Fibroblast of peridontal ligament (primary cell): ENCODE results near the gene LPP.
A peak's percentile ranks its signal among the peaks of the same experiment; 100 is the strongest.

Experiments
- DNase-seq: peaks from one replicate; pipeline ENCODE4 v3.0.0-alpha.2; 2010; ENCODE audit errors: extremely low read depth

Gene LPP

DNA sequence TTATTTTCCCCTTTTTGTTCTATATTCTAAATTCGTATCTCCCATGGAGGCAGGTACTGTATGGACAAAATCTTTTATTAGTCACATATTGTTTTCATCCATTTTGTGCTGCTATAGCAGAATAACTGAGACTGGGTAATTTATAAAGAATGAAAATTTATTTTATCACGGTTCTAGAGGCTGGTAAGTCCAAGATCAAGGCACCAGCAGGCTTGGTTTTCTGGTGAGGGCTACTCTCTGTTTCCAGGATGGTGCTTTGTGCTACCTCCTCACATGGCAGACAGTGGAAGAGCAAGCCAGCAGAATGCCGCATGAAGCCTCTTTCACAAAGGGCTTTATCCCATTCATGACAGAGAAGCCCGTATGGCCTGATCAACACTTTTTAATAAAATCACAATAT lies 595.9 kb downstream of the LPP start:
- DNase-seq: no peak

GRCh38 chr3:188750617-188751016 lies 596.7 kb downstream of the LPP start:
- DNase-seq: no peak

DNA sequence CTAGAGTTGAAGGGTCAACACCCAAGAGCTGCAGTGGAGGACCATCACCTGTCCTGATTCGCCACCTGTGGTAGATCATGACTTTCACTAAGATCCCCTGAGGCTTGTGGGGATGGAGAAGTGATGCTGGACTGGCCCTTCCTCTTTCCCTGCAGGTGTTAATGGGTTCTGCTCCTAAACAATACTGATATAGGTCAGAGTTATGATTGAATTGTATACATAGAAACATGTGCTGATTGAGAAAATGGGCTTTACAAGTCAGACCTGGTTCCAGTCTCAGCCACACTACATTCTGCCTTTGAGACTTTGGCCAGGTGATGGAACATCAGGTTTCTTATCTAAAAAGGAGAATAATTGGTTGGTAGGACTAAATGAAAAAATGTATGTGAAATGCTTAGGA lies 598.9 kb downstream of the LPP start:
- no peak for DNase-seq

- DNase-seq: no peak
Measured at GRCh38 chr3:188754267-188754666, 600.3 kb downstream of the LPP start.

- no peak for DNase-seq
Measured at GRCh38 chr3:188756241-188756640, 602.3 kb downstream of the LPP start.

DNA sequence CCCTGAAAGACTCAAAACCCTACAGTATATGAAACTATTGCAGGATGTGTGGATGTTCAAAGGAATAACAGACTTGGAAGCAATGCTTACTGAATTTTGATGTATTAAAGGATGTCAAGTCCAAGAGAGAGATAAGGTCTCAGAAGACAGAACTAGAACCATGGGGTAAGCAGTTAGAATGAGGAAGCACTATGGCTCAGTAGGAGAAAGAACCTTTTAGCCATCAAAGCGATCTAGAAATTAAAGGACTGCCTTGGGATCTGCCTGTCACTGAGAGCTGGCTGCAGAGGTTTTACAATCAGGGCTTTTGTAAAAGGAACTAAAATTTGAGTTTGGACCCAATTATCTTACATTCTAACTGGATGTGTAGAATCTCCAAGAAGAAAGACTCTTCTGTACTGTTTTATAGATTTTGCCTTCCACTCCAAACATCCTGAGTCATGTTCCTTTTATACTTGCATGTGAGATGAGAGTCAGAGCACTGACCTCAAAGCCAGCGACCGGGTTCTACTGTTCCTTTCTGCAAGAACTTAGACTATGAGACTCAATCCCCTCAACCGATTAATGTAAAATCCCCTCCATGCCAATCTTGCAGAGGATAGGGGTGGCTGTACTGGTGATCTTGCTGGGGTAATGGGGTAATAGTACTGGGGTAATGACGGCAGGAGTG lies 605.5 kb downstream of the LPP start:
- no peak for DNase-seq

DNA sequence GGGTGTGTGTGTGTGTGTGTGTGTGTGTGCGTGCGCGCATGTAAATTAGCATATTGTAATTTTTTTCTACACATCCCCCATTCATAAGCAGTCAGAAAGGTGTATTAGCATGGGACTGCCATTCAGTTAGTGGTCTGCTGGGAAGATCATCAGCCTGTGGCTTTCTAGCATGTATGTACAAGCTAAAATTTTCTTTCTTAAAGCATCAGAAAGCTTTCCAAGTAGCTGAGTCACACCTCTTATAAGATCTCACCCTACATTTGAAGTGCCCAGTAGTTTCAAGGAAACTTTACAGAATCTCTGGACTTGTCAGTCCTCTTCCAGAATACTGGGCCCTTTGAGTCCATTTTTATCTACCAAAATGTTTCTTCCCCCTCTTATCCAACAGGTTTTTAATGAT lies 606.5 kb downstream of the LPP start:
- peak; percentile 65 for DNase-seq

DNA sequence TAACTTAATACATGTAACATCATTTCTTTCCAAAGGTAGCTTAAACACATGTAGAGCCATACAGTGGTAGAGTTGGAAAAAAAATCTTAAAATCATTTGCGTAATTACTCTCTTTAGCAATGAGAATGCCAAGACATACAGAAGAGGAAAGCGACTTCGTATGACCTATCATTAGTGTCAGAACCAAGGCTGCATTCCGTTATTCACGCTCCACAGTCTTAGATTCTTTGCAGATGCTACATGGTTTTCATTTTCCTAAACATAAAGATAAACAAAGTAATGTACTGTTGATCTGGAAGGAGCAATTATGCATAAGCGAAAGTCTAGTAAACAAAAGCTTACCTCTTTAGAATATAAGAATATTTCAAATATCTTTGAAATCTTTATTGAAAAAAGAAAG lies 607.5 kb downstream of the LPP start:
- DNase-seq: no peak

DNA sequence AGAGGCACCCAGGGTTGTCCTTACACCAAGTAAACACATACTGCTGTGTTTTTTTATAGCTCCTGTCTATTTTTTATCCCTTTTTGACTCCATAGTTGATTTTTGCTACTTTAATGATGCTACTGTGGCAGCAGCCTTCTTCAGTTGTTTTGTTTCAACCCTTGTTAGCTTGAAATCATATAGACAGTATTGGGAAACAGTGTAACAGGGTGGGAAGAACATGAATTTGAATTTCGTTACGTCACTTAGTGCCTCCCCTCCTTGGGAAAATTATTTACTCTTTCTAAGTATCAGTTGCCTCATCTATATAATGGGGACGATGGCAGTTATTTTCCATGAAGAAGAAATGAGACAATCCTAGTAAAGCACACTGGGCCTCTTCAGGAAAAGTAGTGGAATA lies 608.0 kb downstream of the LPP start:
- no peak for DNase-seq

- no peak for DNase-seq
Measured at GRCh38 chr3:188764609-188765008, 610.7 kb downstream of the LPP start.

GRCh38 chr3:188769831-188770230 lies 615.9 kb downstream of the LPP start:
- no peak for DNase-seq

DNA sequence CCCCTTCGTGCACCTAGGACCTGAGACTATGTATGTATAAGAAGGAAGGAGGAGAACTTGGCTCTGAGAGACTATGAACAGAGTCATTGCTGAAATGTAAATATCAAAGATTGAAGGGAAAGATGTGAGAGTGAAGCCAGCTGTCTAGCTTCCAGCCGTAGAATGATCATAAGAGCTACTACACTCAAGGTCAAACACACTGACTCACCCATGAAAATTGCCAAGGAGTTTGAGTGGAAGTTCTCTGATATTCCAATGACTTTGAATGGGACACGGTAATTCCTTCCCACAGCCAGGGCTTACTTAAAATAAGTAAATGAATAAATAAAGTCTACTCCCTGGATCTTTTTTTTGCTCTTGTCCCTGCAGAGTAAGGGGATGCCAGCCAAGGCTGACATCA lies 618.9 kb downstream of the LPP start:
- peak; percentile 93 for DNase-seq

GRCh38 chr3:188775412-188775811 lies 621.5 kb downstream of the LPP start:
- no peak for DNase-seq

- peak; percentile 38 for DNase-seq
Measured at GRCh38 chr3:188776447-188776846, 622.5 kb downstream of the LPP start.

- DNase-seq: no peak
Measured at GRCh38 chr3:188778091-188778852, 624.3 kb downstream of the LPP start.

DNA sequence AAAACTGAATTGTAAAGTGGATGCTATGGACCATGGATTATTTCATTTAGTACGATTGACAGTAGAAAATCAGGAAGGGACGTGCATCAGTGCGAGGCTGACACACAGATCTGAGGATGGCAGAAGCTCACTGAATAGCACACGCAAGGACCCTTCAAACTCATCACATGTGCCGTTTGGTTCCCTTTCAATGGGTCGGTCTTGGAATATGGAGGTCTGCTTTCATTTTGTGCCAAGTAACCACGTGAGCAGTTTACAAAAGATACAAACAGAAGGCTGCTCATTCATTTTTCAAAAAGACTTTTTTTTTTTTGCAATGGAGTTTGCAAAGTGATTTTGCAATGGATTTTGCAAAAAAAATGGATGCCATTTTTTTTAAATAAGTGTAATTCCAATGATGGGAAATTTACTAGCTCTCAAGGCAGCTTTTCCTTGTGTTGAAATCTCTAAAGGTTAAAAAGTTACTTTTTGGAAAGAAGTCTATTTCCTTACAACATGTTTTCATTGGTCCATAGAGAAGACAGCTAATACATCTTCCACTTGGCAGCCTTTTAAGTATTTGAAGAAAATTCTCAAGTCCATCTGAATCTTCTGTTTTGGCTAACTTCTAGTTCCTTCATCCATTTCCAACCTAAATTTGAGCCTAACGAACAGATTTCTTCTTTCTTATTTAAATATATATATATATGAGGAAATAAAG lies 625.5 kb downstream of the LPP start:
- peak; percentile 37 for DNase-seq

DNA sequence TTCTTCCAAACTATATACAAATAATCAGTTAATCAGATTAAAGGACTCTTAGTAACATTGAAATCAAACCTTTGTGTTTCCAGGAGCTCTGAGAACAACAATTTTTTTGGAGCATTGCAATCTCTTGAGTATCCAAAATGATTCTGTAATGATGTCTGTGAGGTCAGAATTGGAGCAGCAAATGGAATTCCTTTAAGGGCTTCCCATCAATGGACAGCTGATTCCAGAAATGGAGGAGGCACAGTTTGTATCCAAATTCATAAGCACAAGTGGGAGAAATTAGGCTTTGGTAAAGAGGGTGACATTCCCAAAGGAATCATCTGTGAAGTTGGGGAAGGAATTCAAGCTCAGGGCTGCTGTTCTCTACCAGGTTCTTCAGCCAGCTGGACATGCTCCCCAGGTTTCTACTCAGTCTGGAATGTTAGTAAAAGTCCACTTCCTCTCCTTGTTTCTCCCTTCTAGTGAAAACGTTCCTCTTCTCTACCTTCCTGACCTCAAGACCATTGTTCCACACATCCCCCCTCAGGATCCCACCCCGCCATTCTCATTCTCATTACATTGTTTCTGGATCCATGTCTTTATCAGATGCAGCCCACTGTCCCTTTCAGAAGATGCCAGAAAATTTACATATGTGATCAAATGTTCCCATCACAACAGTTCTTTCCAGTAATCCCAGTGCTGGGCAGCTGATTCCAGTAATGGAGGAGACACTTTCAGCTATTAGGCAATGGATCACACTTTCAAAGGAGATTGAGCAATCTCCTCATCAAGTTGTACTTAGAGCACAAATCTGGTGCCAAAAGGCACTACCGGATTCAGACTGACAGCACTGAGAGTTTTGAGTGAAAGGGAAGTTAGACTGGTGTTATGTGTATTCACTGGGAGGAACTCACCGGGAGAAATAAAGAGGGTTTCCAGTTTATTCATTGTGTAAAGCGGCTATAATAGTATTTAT lies 626.5 kb downstream of the LPP start:
- peak; percentile 40 for DNase-seq

GRCh38 chr3:188782613-188783124 lies 628.7 kb downstream of the LPP start:
- DNase-seq: no peak

DNA sequence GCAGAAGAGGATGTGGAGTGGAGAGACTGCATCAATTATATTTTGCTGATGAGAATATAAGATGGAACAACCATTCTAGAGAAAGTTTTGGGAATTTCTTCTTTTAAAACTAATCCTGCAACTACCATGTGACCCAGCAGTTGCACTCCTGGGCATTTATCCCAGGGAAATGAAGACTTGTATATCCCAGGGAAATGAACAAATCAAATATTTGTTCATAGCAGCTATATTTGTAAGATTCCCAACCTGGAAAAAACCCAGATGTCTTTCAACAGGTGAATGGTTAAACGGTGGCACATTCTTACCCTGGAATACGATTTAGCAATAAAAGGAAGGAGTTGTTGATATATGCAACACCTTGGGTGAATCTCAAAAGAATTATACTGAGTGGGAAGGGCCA lies 632.5 kb downstream of the LPP start:
- DNase-seq: no peak

DNA sequence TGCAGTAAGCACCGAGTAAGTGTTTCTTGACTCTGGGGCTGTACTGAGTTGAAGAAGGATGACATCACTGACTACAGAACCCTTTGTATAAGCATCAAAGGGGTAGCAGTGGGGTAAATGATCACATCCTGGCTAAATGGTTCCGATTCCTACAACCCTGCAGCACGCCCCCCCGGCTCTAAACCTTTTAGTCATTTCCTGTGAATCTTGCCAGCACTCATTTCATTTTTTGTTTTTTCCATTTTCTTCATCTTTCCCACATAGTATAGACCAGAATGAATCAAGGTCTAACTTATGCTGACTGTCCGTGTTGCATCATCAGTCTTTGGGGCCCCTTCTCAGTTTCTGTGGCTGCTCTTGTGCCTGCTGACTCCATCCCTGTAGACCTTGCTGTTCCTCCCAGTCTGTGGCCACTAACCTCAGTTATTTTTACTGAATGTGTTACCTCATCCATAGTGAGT lies 634.7 kb downstream of the LPP start:
- DNase-seq: peak; percentile 90

DNA sequence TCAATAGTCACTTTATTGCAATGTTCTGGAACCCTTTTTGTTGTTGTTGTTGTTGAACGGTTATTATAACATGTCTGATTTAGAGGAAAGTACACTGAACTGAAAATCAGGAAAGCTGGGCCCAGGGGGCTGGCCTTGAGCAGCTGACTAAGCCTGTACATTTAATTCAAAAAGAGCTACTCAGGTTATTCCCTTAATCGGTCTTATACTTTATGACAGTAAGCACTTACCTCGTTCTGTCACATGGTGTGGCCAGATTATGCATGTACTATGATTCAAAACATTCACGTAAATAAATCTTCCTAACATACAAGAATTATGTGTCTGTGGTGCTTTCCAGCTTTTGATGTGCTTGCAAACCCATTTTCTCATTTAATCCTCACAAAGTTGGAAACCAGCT lies 635.3 kb downstream of the LPP start:
- DNase-seq: no peak
